ENCODE results near the gene ZSCAN2. TPM values are rescaled to one million over a fixed set of nuclear protein-coding genes. Genes with fewer than 3 reads are reported as not detected.

The ZSCAN2 gene
- total and polyA plus RNA-seq, 2 of the 4 experiments (the other 2 are of a cell fraction): 10.4 to 18.3 TPM

GRCh38 chr15:84606653-84607120 is 5.9 kb downstream of the ZSCAN2 start:
- BruUV-seq (replicated peaks): no TSS peak
- Histone ChIP-seq H3K4me2 (ENCODE audit: low read depth, low read length) (no peak overlapping the region), H3K79me1 (ENCODE audit: low read depth in 1 of 2, low read length in 2 of 2) (peaks cover 27 to 63% of the 10 kb centered on the region in 2 experiments), H2BK15ac (ENCODE audit: low read depth, low read length) (no peak overlapping the region), H3K4me3 (ENCODE audit: insufficient read depth, low read depth, low read length) (no peak overlapping the region), H3K36me3 (ENCODE audit: control insufficient read depth, insufficient read depth, low read length) (peaks cover 39% of the 10 kb centered on the region), H3K27me3 (ENCODE audit: control insufficient read depth, insufficient read depth, low read length) (no peaks in the 10 kb centered on the region), H2BK5ac (ENCODE audit: low read depth, low read length, poor library complexity, severe bottlenecking) (no peak overlapping the region), H4K91ac (ENCODE audit: insufficient read depth, low read depth, low read length) (no peak overlapping the region), H2AK5ac (ENCODE audit: low read depth, low read length) (no peak overlapping the region), H2BK120ac (ENCODE audit: low read depth, low read length) (no peak overlapping the region), H2BK20ac (ENCODE audit: low read depth, low read length) (no peak overlapping the region), H3K23ac (ENCODE audit: low read depth, low read length) (no peak overlapping the region), H2AFZ (replicated peaks; ENCODE audit: low read length, poor library complexity) (no peak overlapping the region), H3K27ac (ENCODE audit: insufficient read depth, low read length) (no peak overlapping the region), H3K9me3 (ENCODE audit: control insufficient read depth, insufficient read depth, low read length) (no peaks in the 10 kb centered on the region), H3K9me1 (ENCODE audit: insufficient read depth, low read length) (no peaks in the 10 kb centered on the region; the same call in 1 of the 2 replicates), H4K8ac (ENCODE audit: low read depth in 2 of 2, low read length in 2 of 2) (no peak overlapping the region), H4K20me1 (ENCODE audit: insufficient read depth, low read length) (peaks cover 12% of the 10 kb centered on the region; the same call in 1 of the 2 replicates), H3K18ac (ENCODE audit: low read depth, low read length) (no peak overlapping the region), H4K5ac (ENCODE audit: low read depth, low read length) (no peak overlapping the region), H3K56ac (ENCODE audit: extremely low read depth, insufficient read depth, low read length) (no peak overlapping the region), H3K4ac (ENCODE audit: low read depth, low read length) (no peak overlapping the region), H3K9ac (ENCODE audit: low read depth, low read length) (no peak overlapping the region), H2AK9ac (replicated peaks; ENCODE audit: low read depth, low read length, poor library complexity) (no peak overlapping the region), H3K14ac (replicated peaks; ENCODE audit: low read depth, low read length) (no peak overlapping the region), H3K4me1 (ENCODE audit: control insufficient read depth, insufficient read depth, low read length) (peaks cover 4% of the 10 kb centered on the region)
- dilution Hi-C loops (cut with HindIII; ENCODE audit: low sequenced_read_pairs, unreplicated experiment): no loop called here
- ChIA-PET CTCF (no interaction called here), POLR2A (ENCODE audit: unreplicated experiment) (no interaction called here)
- in situ Hi-C loops (cut with MboI; ENCODE audit: low sequenced_read_pairs): no loop called here
- 77% methylated on average over 4 of the region's 8 CpGs; no CpG with 5 or more reads in 1 of the 2 experiments for WGBS, 2 experiments (ENCODE audit: extremely low coverage in 2 of 2, insufficient read length in 1 of 2)
- ATAC-seq (ENCODE audit: low read depth) (no peak), DNase-seq (no peak)
- intact Hi-C loops (cut with micrococcal nuclease): no loop called here
- no peak for TF ChIP-seq MAFK (IDR thresholded peaks at IDR 0.05; ENCODE audit: low read depth, low read length)
- TF ChIP-seq, protein P1, sequence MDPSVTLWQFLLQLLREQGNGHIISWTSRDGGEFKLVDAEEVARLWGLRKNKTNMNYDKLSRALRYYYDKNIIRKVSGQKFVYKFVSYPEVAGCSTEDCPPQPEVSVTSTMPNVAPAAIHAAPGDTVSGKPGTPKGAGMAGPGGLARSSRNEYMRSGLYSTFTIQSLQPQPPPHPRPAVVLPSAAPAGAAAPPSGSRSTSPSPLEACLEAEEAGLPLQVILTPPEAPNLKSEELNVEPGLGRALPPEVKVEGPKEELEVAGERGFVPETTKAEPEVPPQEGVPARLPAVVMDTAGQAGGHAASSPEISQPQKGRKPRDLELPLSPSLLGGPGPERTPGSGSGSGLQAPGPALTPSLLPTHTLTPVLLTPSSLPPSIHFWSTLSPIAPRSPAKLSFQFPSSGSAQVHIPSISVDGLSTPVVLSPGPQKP (IDR thresholded peaks at IDR 0.05; ENCODE audit: borderline replicate concordance, low read depth, low read length): no peak
- TF ChIP-seq MXI1 (IDR thresholded peaks at IDR 0.05; ENCODE audit: borderline replicate concordance, low read depth, low read length): no peak
- TF ChIP-seq RCOR1 (IDR thresholded peaks at IDR 0.05; ENCODE audit: insufficient replicate concordance, low read length): no peak

Data from IMR-90 (cell line).